Metanephros (tissue), 2 donors: Measurements from ENCODE around the gene DNAJA3. TPM values are rescaled to one million over a fixed set of nuclear protein-coding genes. Genes with fewer than 3 reads are reported as not detected.

Experiments
- small RNA-seq: library from RNA; depleted of rRNA; stranded (forward); fragments of <200 nt; gene quantifications from one replicate; pipeline ENCODE3, GENCODE V24; 2014; ENCODE audit warnings: low replicate concordance
- total RNA-seq: library from RNA; depleted of rRNA; stranded (reverse); fragments of >200 nt; gene quantifications from one replicate; pipeline ENCODE4 v1.2.3, GENCODE V29; 2014

DNAJA3 gene
- total RNA-seq, result 45.5 TPM

DNA sequence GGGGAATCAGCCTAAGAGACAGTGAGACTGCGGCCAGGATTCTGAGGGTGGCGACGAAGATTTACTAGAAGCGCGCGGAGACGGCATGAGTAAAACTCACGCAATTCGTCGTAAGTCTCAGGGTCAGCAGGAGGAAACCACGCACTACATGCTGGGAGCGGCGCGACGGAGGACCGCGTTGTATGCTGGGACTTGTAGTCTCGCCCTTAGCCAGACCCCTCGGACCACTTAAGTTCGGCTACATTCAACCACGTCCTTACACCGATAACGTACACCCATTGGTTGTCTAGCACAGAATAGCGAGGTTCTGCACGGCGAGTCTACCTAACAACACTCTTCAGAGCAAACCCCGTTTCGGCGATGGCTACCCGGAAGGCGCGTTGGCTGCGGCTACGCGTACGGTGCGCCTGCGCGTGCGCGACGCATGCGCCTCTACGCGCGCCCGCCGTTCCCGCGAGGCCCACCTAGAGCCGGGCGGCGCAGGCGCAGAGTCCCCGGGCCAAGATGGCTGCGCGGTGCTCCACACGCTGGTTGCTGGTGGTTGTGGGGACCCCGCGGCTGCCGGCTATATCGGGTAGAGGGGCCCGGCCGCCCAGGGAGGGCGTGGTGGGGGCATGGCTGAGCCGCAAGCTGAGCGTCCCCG, at the start of gene DNAJA3:
Gene DNAJA3, plus strand, starts transcription at position 491 of the 643 bp plus-strand sequence. Its CDS starts 14 bp downstream, at position 505.

DNA sequence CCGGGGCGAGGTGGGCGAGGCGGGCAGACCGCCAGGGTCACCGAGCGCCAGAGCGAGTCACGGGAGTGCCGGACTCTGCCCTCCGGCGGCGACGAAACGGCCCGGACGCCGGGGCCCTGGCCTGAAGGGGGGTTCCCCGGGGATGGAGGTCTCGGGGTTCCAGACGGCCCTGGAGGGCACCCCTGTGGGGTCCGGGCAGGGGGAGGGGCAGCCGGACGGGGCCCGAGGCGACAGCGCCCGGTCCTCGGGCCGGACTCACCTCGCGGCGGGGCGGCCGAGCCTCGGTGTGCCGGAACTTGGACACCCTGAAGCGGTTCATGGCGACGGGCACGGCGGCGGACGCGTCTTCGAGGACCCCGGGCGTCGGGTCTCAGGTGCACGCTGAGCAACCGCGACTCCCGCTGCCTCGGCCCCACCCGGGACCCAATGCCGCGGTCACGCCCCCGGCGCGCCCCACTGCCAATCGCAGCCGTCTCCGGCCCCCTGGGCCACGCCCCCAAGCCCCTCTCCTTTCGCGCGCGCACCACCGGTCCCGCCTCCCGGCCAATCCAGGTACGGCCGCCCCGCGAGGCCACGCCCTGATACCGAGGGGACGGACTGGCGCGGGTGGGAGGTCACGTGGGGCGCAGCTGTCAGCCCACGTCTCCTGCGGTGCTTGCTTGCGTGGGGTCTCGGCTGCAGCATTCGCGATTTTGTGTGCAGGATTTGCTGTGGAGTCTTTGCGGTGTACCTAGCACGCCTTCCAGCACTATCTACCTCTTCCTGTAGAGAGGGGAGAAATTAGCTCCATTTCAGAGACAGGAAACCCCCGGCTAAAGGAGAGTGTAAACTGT, 9.3 kb upstream of the DNAJA3 start, which contains the start of gene CORO7:
Gene CORO7, minus strand, starts transcription at position 397 of the 833 bp plus-strand sequence. Its CDS starts 78 bp downstream, at position 319.

DNA sequence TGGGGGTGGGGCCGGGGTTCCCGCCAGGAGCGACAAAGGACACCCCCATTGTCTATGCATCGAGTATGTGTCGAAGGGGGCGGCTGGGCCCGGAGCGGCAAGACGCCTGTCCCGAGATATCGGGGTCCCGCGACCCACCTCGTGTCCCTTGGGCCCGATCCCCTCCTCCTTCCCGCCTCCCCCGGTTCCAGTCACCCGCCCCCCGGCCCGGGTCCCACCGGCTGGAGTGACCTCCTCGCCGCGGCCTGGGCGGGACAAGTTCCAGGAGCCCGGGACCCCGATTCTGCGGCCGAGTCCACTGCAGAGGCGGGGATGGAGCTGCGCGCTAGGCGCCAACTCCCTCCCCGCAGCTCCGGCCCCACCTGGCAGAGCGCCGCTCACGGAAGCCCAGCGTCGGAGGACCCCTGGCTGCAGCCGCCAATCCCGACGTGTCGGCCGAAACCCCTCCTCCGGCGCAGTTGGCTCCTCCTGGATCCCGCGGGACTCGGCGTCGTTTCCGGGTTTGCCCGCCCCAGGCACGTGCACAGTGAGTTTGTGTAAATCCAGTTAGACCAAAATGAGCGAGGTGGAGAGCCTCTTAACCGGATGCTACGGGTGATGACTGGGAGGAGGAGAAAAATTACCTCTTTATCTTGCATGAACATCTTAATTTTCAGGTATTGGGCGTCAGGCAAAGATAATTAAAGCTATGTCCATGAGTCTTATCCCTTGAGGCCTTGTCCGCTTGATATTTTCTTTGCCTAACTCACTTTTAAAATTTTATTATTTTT, 48.7 kb downstream of the DNAJA3 start, which contains the start of gene NMRAL1:
Gene NMRAL1, minus strand, starts transcription at position 434 of the 770 bp plus-strand sequence. CDS start 493 bp downstream, outside the sequence.

DNA sequence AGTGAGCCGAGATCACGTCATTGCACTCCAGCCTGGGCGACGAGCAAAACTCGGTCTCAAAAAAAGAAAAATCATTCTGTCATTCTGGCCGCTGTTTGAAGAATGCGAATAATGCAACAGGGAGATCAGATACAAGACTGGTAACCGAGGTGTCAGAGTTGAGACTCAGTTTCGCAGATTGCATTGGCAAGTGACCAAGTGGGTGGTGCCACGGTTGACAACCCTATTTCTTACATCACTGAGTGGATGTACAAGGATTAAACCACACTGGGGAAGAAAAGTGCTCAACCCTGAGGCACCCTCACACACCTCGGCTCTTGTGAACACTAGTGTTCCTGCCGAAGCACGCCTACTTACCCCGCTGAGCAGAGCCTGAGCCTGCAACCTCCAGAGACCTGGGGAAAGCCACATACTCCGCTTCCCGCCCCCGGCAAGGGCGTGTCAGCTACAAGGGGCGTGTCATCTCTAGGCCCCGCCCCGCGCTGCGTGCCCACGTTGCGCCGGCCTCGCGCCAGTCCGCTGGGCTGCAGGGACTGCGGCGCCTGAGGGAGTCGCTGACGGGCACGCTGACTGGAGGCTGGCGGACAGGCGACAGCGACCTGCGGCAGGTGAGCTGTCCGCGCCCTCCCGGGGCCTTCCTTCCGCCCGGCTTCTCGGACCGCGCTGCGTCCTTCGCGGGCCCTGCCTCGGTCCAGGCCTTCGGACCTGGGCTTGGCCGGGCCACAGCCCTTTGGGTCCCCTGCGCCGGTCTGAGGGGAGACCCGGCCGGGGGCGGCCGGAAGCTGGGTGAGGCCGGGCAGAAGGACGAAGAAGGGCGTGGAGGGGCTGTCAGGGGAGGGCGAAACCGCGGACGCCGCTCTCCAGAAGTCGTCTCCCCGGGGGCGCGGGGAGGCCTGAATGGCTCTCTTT, 50.5 kb downstream of the DNAJA3 start, which contains the start of gene HMOX2:
Gene HMOX2, plus strand, starts transcription at position 519 of the 909 bp plus-strand sequence. CDS start 29,127 bp downstream, outside the sequence.

Small RNA genes within 50 kb of the gene (small RNA-seq; reads per million reads assigned to genes)
- not detected for gene AC012676.2

Other genes with a start within 250 kb of the DNAJA3 start
- gene SRL, start 183.8 kb upstream of the DNAJA3 start, total RNA-seq, result 50.9 TPM
- gene TFAP4, start 152.8 kb upstream of the DNAJA3 start, total RNA-seq, result 14.3 TPM
- 23.4 TPM for gene GLIS2, start 109.8 kb upstream of the DNAJA3 start, total RNA-seq
- gene PAM16, start 74.5 kb upstream of the DNAJA3 start, total RNA-seq, result 38.7 TPM
- gene VASN, start 54.0 kb upstream of the DNAJA3 start, total RNA-seq, result 94.4 TPM
- gene CORO7, start 9.3 kb upstream of the DNAJA3 start, total RNA-seq, result 40.3 TPM
- 30.5 TPM for gene NMRAL1, start 48.8 kb downstream of the DNAJA3 start, total RNA-seq
- 27.9 TPM for gene HMOX2, start 50.5 kb downstream of the DNAJA3 start, total RNA-seq
- 16.6 TPM for gene CDIP1, start 112.9 kb downstream of the DNAJA3 start, total RNA-seq
- 0.12 TPM for gene C16orf96, start 130.5 kb downstream of the DNAJA3 start, total RNA-seq
- gene UBALD1, start 189.0 kb downstream of the DNAJA3 start, total RNA-seq, result 15.9 TPM
- gene MGRN1, start 199.0 kb downstream of the DNAJA3 start, total RNA-seq, result 59.4 TPM